UCSD-AML1 (cell line): ENCODE data around the gene XYLT1.
"Not testable (repeated sequence)": the region's sequence is repeated elsewhere in the genome, so short reads cannot be mapped to it uniquely, and the experiment has no call there.

ENCODE experiments used
- DNase-seq: peaks from one replicate; lab custom pipeline; 2025; ENCODE audit not compliant: unreplicated experiment; lab: John Stamatoyannopoulos, UW

XYLT1 gene

DNA sequence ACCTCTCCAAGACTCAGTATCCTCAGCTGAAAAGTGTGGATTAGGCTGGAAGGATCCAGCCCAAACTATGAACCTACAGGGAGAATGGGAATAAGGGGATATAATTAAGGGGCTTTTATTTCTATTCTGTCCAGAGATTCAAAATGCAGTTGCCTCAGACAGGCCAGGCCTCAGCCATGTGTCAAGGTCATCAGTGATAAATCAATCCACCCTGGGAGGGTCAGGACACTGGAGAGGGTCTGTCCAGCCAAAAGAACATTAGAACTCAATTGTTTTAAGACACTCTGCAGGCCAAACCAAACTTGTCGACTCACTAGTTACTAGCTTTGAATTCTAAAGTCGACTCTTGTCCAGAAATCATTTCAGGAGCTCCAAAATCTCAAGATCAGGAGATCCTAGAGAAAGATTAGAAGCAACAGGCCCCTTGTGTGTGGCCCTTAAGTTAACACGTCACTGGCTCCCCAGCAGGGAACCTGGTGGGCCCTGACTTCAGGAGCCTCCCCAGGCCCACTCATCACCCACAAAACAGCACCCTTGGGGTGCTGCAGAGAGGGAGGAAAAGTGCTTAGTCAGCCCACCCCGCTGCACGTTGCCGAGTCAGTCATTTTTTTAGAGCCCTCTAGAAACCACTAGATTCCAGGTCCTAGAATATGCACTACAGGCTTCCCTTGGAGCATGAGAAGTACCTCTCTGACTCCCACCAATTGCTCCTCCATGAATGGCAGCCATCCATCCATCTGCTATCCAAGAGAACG lies 156.8 kb downstream of the XYLT1 start:
- DNase-seq, result no peak

DNA sequence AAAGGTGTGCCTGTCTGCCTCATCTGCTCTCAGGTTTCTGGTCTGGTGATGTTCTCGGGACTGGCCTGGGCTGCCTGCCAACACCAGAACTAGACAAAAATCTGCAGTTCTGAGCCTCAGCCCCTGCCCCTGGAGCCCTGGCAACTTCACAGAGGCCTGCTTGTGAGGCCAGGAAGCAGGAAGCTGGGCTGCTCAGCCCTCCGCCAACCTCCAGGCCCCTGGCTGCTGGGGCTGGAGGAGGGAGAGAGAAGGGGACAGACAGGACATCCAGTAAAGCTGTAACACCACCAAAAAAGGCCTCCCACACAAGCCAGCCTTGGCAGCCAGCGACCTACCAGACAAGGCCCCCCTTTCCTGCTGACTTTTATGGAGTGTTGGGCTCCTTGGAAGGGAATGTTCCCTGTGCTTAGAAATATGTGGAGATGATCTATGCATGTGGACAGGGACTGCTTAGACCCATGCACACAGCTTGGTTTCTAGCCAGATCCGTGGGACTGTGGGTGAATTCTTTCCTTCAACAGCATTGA lies 157.6 kb downstream of the XYLT1 start:
- peak; percentile 55 for DNase-seq

DNA sequence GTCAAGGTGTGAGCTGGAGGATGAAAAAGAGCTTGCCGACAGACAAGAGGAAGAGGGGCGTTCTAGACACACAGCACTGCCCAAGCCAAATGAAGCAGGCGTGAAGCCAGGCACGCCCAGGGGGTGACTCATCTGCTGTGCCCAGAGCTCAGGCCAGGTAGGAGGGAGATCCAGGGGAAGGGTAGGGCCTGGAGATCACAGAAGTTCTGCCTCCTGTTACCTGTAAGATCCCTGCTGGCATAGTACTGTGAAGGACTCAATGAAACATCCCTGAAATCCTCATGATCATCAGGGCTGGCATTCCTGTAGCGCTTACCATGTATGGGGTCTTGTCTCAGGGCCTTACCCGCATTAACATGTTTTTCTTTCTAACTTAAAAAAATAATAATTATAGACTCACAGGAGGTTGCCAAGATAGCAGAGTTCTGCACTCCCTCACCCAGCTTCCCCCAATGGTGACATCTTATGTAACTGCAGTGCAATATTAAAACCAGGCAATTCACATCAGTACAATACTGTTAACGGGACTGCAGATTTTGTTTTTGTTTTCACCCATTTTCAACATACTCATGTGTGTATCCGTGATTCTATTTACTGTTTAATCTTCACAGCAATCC lies 158.6 kb downstream of the XYLT1 start:
- no peak for DNase-seq

DNA sequence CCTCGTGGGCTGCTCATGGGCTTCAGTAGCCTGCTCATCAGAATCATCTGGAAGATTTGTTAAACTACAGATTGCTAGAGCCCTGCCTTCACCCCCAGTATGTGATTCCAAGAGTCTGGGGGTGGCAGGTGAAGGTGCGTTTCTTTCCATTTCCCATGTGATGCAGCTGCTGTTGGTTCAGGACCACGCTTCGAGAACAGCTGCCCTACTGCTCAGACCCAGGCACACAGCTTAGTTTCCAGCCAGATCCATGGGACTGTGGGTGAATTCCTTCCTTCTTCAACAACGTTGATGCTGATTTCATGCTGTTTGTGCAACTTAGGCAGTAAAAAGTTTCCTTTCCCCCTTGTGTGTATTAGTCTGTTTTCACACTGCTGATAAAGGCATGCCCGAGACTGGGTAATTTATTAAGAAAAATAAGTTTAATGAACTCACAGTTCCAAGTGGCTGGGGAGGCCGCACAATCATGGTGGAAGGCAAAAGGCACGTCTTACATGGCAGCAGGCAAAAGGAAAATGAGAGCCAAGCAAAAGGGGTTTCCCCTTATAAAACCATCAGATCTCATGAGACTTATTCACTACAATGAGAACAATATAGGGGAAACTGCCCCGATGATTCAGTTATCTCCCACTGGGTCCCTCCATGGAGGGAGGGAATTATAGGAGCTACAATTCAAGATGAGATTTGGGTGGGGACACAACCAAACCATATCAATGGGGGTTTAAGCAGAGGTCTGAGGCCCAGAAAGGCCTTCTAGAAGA lies 159.2 kb downstream of the XYLT1 start:
- DNase-seq, result no peak

DNA sequence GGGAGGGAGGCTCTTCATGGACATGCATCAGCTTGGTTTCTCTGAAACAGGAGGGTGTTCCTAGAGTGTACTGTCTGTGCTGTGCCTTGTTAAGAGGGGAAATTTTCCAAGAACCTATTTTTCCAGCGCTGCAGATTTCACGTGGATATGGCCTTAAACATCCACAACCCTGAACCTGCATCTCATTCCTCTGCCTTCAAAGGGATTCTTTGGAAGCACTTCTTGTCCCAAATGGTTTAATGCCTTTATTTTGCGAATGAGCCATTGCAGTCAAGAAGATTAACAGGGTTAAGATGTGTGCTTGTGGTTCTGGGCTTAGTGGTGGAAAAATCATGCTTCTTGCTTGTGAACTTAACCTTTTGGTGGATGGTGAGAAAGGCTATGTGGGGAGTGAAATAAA lies 161.2 kb downstream of the XYLT1 start:
- DNase-seq, result no peak

DNA sequence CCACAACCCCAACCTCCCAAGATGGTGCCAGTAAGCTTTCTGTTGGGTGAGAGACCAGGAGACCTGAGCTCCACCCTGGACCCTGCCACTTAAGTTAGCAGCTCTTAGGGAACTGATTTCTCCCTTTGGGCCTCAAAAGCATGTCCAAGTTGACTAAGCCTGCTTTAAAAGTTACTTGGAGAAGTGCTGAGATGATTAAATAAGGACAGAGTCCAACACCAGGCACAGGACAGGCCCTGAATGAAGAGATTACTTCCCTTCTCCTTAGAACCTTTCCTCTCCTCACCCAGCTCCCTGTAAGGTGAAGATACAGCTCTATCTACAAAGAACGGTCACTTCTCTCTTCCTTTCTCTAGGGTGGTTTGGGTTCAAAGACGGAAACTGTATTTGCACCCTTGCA lies 162.6 kb downstream of the XYLT1 start:
- no peak for DNase-seq

DNA sequence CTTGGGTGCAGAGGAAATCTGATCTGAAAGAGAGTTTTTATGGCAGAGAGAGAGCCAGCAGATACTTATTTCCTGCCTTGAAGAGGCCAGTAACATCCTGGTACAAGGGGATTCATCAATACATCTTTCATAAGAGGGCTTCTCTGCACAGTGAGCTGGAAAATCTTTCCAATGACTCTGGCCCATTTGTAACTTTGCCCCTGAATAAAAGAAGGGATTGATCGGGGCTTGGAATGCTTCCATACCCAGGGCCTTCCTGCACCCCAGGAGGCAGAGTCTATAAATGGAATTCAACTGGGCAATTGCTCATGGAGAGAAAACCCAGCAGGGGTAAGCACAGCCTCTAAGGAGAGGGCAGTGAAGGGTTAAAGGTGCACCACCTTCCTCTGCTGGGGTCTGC lies 163.3 kb downstream of the XYLT1 start:
- DNase-seq, result no peak

GRCh38 chr16:17306745-17307144 lies 164.0 kb downstream of the XYLT1 start:
- no peak for DNase-seq

- DNase-seq, result not testable (repeated sequence)
Observed at GRCh38 chr16:17306211-17306610, 164.5 kb downstream of the XYLT1 start.

GRCh38 chr16:17305694-17306093 lies 165.1 kb downstream of the XYLT1 start:
- no peak for DNase-seq

DNA sequence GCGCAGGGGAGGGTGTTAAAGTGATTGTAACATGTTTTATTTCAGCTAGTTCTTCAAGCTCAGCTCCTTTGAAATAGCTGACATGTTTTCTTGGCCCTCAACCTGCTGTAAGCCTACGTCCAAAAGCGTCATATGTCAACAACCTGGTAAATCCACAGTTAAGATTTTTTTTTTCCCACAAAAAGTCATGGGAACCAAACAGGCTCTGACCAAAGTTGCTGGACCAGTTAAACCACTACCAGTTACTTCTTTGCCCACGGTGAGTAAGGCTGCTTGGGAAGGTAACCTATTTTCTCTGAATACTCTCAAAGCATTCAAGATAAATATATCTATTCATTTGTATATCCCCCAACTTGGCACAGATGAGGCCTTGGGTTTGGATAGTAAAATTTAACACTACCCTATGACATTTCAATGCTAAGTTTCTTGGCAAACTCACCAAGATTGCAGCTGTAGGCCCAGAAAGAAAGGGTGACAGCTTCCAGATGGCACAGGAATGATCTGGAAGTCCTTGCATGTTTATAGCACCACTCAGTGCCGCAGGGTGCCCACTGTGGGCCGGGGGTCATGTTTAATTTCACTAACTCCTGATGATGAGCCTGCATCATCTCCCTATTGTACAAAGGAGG lies 166.2 kb downstream of the XYLT1 start:
- no peak for DNase-seq

- DNase-seq, result no peak
Observed at GRCh38 chr16:17304106-17304490, 166.7 kb downstream of the XYLT1 start.

- DNase-seq, result no peak
Observed at GRCh38 chr16:17303101-17303500, 167.7 kb downstream of the XYLT1 start.

DNA sequence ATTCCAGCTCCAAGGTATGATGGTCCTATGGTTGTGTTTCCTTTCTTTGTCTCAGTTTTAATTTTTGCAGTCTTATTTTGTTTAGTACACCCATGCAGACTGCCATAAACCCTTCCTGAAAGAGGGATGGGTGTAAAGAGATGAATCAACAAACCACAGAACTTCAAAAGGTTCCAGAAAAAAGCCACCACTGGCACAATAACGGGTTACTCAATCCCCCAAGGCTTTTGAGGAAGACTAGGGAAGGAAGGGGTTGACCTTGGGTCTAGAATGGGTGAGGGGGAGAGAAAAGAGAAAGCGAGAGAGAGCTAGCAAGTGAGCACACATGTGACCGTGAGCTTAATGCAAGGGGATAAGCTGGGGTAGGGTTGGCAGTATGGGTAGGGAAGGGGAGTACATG lies 168.1 kb downstream of the XYLT1 start:
- DNase-seq, result no peak

GRCh38 chr16:17302214-17302613 lies 168.5 kb downstream of the XYLT1 start:
- no peak for DNase-seq

- DNase-seq, result no peak
Observed at GRCh38 chr16:17301593-17302135, 169.1 kb downstream of the XYLT1 start.

GRCh38 chr16:17301184-17301583 lies 169.6 kb downstream of the XYLT1 start:
- no peak for DNase-seq

DNA sequence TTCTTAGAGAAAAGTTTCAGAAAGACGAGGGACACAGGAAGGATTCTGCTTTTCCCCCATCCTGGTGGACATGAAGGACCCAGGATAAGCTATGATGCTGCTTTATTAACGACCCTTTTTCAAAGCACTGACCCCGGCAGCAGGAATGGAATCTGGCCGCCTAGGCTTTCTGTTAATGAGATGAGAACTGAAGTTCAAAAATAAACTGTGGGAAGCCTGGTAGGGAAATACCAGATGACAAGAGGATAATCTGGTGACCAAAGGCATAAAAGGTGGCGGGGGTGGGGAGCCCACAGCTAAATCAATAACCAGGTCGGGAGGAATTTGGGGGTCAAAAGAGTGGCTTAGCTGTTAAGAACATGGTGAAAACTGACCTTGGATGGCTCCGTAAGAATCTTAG lies 171.0 kb downstream of the XYLT1 start:
- DNase-seq, result no peak

- DNase-seq, result no peak
Observed at GRCh38 chr16:17298238-17298637, 172.5 kb downstream of the XYLT1 start.

- DNase-seq, result no peak
Observed at GRCh38 chr16:17296431-17296830, 174.3 kb downstream of the XYLT1 start.

DNA sequence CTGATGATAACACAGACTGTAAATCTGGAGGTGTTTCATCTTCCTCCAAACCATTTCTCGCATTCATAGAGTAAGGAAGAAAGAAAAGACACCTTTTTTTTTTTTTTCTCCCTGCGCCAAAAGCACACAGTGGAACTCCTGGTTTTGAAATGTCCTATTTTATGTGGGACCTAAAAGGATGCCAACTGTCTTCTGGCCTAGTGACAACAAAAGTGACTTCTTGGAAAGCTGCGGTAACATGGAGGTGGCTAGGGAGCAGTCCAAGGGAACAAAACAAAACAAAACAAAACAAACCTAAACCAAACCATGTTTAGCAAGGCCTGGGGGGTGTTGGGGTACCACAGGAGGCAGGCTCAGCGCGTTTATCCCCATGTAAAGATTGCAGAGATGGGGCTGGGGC lies 174.8 kb downstream of the XYLT1 start:
- no peak for DNase-seq
